ENCODE results near the gene ARHGAP22. TPM values are rescaled to one million over a fixed set of nuclear protein-coding genes. Genes with fewer than 3 reads are reported as not detected.

Gene ARHGAP22
- total and polyA plus RNA-seq, 2 of the 4 experiments (the other 2 are of a cell fraction) = 28.3 to 30.2 TPM

- TF ChIP-seq CEBPB (IDR thresholded peaks at IDR 0.05; ENCODE audit: low read depth, low read length) (peak; percentile 67), MAZ (IDR thresholded peaks at IDR 0.05; ENCODE audit: borderline replicate concordance, low read depth, low read length) (no peak)
- ATAC-seq (ENCODE audit: low read depth) (no peak), DNase-seq (no peak)
- Histone ChIP-seq H4K8ac (ENCODE audit: low read depth in 2 of 2, low read length in 2 of 2) (peak overlapping the region in 1 of 2 experiments; percentile 96; a peak in 3 of 4 replicates), H4K5ac (ENCODE audit: low read depth, low read length) (peak overlapping the region; percentile 51; the same call in 1 of the 2 replicates), H3K4me2 (ENCODE audit: low read depth, low read length) (no peak overlapping the region), H3K27ac (ENCODE audit: insufficient read depth, low read length) (peak overlapping the region; percentile 38; the same call in 1 of the 2 replicates), H4K91ac (ENCODE audit: insufficient read depth, low read depth, low read length) (peak overlapping the region; percentile 64), H3K4me1 (ENCODE audit: control insufficient read depth, insufficient read depth, low read length) (peaks cover 33% of the 10 kb centered on the region), H2AK9ac (replicated peaks; ENCODE audit: low read depth, low read length, poor library complexity) (peak overlapping the region; percentile 38), H3K23ac (ENCODE audit: low read depth, low read length) (peak overlapping the region; percentile 77; the same call in 1 of the 2 replicates), H4K20me1 (ENCODE audit: insufficient read depth, low read length) (no peaks in the 10 kb centered on the region; the same call in 1 of the 2 replicates), H3K9me1 (ENCODE audit: insufficient read depth, low read length) (peaks cover 34% of the 10 kb centered on the region), H3K4me3 (ENCODE audit: insufficient read depth, low read depth, low read length) (no peak overlapping the region), H2AK5ac (ENCODE audit: low read depth, low read length) (peak overlapping the region; percentile 80; the same call in 1 of the 2 replicates), H2BK120ac (ENCODE audit: low read depth, low read length) (peak overlapping the region; percentile 94; the same call in 1 of the 2 replicates), H3K9ac (ENCODE audit: low read depth, low read length) (no peak overlapping the region), H3K14ac (replicated peaks; ENCODE audit: low read depth, low read length) (peak overlapping the region; percentile 92), H2BK5ac (ENCODE audit: low read depth, low read length, poor library complexity, severe bottlenecking) (peak overlapping the region; percentile 97), H3K18ac (ENCODE audit: low read depth, low read length) (peak overlapping the region; percentile 42; the same call in 1 of the 2 replicates), H3K36me3 (ENCODE audit: control insufficient read depth, insufficient read depth, low read length) (peaks cover 4% of the 10 kb centered on the region; the same call in 1 of the 2 replicates), H3K9me3 (ENCODE audit: control insufficient read depth, insufficient read depth, low read length) (no peaks in the 10 kb centered on the region; the same call in 1 of the 2 replicates), H3K79me1 (ENCODE audit: low read depth in 1 of 2, low read length in 2 of 2) (peaks cover 52 to 90% of the 10 kb centered on the region in 2 experiments), H3K56ac (ENCODE audit: extremely low read depth, insufficient read depth, low read length) (no peak overlapping the region), H2BK20ac (ENCODE audit: low read depth, low read length) (no peak overlapping the region), H3K27me3 (ENCODE audit: control insufficient read depth, insufficient read depth, low read length) (no peaks in the 10 kb centered on the region), H2AFZ (replicated peaks; ENCODE audit: low read length, poor library complexity) (no peak overlapping the region), H2BK15ac (ENCODE audit: low read depth, low read length) (peak overlapping the region; percentile 22; the same call in 1 of the 3 replicates), H3K4ac (ENCODE audit: low read depth, low read length) (peak overlapping the region; percentile 95)
- in situ Hi-C loops (cut with MboI; ENCODE audit: low sequenced_read_pairs) (no loop called here), intact Hi-C loops (cut with micrococcal nuclease) (no loop called here), dilution Hi-C loops (cut with HindIII; ENCODE audit: low sequenced_read_pairs, unreplicated experiment) (no loop called here)
- POLR2A ChIA-PET (ENCODE audit: unreplicated experiment) = no interaction called here
- no CpG with 5 or more reads among the region's 3 CpGs for WGBS, 2 experiments (ENCODE audit: extremely low coverage in 2 of 2, insufficient read length in 1 of 2)
- BruUV-seq (replicated peaks) = no TSS peak
- CTCF ChIA-PET = interaction anchor here (1.3 to 1.4 kb wide), 2 partner anchors 20 to 68 kb away, joined by 4 to 5 read pairs; no protein-coding TSS in a partner anchor
Measured at GRCh38 chr10:48587819-48588218, 17.1 kb downstream of the ARHGAP22 start.

Data from IMR-90 (cell line).